NCI-H2171 (cell line): ENCODE data around the gene IFNAR1.
"Not testable (repeated sequence)": the region's sequence is repeated elsewhere in the genome, so short reads cannot be mapped to it uniquely, and the experiment has no call there.

Experiments used
- DNase-seq: peaks from one replicate; lab custom pipeline; 2025; lab: John Stamatoyannopoulos, UW

Gene IFNAR1

DNA sequence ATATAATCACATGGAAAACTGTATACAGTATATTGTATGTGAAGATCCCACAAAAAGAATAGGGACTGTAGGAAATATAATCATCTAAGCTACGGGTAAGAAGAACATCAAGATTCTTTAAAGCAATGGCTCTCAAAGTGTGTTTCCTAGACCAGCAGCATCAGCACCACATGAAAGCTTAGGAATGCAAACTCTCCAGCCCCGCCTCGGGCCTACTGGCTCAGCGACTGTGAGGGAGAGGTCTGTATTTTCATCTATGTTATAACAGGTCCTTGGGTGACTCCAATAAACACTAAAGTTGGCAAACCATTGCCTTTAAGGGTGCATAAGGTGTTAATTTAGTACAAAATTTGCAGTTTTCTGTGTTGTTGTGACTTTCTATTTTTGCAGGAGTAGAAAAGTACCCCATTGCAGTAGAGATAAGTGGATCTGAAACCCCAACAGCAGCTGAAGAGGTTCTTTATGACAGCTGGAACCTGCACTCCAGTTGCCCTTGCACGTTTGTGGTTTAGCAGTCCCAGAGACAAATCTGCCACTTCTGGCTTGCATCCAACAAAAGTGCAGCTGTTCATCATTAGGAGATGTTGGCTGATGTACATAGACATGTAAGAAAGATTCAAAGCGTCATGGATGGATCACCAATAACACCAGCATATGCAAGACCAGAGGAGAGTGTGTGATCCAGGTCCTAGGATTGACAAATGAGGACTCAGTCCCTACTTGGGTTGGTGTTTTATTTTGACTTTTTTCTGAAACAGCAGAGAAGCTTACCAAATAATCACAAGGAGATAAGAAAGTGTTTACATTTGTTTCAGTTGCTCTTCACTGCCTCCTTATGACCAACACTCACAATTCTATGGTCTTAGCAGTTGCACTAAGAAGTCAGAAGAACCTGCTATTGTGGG, 15.9 kb upstream of the IFNAR1 start:
- DNase-seq = peak; percentile 94

DNA sequence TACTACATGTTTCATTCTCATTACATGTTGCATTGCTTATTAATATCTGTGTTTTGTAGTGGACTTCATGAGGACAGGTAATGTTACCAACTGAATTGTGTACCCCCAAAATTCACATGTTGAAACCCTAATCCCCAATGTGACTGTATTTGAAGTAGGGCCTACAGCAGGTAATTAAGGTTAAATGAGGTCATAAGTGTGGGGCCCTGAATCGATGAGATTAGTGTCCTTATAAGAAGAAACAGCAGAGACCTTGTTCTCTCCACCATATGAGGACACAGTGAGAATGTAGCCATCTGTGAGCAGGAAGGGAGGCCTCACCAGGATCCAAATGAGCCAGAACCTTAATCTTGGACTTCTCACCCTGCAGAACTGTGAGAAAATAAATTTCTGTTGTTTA, 15.0 kb upstream of the IFNAR1 start:
- DNase-seq = no peak

DNA sequence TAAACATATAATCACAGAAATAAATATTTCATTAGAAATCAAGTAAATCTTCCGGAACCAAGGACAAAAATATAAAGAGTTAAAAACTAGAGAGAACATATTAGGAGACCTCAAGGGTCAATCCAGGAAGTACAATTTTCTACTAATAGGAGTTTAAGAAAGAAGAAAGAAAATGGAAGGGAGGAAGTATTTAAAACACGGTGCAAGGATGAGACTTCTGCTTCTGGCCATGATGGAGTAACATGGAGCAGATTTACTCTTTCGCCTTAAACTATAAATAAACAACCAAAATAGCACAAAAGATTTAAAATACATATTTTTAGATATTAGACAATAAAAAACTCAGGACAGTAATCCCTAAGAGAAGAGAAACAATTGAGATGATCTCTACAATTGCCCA, 12.6 kb upstream of the IFNAR1 start:
- DNase-seq = no peak

DNA sequence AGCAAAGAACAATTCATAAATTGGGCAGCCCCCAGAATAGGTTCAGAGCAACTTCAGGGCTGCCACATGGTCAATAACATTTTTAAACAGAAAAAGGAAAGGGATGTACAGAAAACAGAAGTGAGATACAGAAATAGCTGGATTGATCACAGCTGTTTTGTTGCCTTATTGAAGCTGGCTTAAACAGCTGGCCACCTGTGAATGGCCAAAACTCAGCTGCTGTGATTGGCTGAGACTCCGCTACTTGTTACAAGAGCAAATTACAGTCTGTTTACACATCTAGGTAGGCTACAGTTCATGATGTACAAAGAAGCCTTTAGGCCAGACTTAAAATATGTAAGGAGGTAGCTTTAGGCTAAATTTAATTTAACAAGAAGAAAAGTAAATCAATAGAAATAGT, 11.6 kb upstream of the IFNAR1 start:
- no peak for DNase-seq

DNA sequence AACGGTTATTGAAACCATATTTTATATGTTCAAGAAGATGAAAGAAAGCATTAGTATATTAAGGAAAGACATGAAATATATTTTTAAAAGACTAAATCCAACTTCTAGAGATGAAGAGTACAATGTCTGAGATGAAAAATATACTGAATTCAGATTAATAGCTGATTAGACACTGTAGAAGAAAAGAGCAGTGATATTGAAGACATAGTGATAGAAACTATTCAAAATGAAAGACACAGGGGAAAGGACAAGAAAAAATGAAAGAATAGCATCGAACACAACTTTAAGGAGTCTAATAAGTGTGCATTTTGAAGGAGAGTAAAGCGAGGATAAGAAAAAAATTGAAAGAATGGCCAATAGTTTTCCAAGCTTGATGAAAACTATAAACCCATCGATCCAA, 11.2 kb upstream of the IFNAR1 start:
- no peak for DNase-seq

DNA sequence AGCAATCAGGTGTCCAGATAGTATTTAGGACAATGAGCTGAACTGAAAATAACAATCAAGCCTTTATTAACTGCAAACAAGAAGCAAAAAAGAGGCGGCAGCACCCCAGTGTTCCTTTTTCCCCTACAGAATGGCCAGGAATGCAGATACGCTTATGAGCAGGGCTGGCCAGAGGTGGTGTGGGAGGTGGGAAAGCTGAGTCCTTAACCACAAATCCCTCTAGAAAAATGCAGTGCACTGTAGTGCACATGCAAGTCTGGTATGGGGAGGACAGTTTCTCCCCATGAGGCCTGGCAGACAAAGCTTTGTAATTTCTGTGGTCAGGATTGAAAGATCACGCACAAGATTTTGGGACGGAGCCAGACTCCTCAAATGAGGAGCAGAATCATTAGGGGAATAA, 10.7 kb upstream of the IFNAR1 start:
- DNase-seq = no peak

DNA sequence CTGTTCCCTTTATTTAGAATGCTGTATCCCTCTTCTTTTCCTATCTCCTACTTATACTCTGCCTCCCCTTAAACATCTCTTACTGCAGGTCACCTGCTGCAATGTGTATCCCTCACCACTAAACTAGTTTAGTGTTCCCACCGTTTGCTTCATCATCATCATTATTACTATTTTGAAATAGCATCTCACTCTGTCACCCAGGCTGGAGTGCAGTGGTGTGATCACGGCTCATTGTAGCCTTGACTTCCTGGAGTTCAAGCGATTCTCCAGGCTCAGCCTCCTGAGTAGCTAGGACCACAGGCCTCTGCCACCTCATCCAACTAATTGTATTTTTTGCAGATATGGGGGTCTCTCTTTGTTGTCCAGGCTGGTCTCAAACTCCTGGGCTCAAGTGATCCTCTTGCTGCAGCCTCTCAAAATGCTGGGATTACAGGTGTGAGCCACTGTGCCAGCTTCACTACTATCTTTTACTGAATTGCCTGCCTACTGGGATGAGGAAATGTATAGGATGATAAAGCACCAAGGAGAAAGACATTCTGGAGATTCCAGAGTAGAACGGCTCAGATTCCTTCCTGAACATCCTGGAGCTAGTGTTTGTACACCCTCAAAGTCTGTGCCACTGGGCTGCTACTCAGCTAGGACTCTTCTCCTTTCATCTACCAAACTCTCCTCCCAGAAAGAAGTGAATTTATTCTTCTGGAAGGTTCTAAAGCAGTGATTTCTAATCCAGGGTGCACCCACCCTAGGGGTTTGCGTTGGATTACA, 8.6 kb upstream of the IFNAR1 start:
- DNase-seq = no peak

DNA sequence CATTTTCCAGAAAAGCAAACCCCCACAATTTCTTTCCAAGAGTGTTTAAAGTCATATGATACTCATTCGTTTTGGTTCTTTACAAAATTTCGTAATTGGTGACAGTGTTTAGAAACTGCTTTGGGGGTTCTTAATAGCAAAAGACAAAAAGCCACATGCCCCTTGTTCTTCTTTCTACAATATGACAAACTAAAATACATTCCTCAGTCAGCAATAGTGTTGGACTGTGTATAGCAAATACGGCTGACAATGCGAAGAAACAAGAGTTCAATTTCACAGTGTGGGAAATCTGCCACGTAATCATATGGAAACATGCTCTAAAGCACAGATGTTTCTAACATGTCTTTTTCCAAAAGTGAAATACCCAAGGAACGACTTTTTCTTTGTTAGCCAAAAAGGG, 7.6 kb upstream of the IFNAR1 start:
- DNase-seq = no peak

DNA sequence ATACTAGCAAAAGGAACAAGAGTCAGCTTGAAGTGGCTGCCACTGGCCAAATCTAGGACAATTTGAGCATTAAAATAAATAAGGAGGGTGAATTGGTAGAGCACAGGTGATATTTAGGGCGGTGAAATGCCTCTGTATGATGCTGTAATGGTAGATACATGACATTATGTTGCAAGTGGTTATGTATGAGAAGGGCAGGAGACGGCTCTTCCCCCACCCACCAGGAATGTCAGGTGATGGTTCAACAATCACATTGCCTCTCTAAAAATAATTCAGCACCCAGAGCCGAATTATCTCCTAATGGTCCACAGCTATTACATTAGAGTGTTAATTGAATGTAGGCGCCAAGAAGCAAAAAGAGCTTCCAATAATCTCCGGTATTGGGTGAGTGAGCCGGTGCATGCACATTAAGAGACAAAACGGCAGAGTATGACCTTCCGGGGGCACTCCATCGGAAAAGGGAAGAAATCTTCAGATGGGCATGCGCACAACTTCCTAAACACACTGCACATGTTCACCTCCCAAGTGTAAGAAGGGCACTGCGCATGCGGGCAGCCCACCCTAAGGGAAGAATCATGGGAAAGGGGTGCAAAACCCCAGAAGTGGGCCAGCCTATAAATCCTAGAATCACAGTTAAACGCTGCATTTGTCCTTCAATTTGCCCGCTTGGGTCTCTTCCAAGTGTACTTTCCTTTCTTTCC, 6.8 kb upstream of the IFNAR1 start:
- no peak for DNase-seq

DNA sequence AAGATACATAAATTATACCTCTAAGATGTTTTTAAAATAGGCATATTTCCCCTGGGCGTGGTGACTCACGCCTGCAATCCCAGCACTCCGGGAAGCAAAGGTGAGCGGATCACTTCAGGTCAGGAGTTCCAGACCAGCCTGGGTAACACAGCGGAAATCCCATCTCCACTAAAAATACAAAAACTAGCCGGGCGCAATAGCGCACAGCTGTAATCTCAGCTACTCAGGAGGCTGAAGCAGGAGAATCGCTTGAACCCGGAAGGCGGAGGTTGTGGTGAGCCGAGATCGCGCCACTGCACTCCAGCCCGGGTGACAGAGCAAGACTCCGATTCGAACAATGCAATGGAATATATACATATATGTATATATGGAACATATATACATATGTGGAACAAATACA, 3.8 kb upstream of the IFNAR1 start:
- DNase-seq = not testable (repeated sequence)

DNA sequence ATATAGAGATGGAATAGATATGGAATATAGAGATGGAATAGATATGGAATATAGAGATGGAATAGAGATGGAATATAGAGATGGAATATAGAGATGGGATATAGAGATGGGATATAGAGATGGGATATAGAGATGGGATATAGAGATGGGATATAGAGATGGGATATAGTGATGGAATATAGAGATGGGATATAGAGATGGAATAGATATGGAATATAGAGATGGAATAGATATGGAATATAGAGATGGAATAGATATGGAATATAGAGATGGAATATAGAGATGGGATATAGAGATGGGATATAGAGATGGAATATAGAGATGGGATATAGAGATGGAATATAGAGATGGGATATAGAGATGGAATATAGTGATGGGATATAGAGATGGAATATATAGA, 1.2 kb upstream of the IFNAR1 start:
- DNase-seq = not testable (repeated sequence)

DNA sequence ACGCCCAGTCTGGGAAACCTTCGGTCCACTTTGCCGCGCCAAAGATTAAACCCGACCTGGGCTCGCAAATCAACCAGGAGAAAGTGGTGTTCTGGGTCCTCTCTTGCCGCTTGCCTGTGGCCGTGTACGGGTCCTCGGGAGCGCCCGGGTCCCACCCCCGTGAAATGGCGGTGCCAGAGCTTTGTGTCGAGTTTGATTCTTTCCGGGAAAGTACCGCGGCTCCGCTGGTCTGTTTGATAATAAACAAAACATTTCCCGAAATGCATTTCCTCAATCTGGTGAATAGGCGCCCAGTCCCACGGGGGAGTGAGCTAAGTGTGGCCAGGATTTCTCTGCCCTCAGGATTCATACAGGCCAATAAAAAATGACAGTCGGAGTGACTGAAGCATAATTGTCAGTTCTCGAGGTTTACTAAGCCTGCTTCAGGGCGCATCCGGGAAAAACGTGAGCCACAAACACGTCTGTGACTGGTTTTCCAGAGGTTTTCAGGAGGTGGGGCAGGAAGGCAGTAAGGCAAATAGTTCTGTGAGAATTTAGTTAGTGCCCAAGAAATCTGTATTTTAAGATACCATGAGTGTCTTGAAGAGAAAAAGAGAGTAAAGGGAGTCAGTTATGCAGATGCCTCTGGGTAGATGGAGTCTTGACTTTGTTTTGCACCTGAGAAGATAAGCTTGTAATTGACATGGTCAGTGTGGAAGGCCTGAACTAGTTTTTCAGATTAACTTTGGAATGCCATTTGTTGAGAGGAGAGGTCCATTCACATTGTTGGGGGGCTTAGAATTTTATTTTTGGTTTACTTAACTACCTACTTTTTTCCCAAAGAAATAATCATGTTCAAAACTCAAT, 675 bp downstream of the IFNAR1 start:
- DNase-seq = peak; percentile 35

DNA sequence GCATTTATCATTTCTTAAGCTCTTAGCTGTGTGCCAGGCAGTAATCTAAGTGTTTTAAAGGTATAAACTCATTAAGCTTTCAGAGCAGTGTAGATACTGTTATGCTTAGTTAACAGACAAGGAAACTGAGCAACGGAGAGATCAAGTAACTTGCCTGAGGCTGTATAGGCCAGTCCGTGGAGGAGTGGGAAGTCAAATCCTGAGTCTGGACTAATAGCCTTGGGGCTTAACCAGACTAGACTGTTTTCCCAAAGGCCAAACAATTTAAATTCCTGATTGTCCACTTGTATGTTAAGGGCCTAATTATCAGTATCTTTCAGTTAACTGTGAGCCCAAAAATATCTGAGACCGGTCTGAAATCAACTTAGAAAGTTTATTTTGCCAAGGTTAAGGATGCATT, 2.6 kb downstream of the IFNAR1 start:
- no peak for DNase-seq

DNA sequence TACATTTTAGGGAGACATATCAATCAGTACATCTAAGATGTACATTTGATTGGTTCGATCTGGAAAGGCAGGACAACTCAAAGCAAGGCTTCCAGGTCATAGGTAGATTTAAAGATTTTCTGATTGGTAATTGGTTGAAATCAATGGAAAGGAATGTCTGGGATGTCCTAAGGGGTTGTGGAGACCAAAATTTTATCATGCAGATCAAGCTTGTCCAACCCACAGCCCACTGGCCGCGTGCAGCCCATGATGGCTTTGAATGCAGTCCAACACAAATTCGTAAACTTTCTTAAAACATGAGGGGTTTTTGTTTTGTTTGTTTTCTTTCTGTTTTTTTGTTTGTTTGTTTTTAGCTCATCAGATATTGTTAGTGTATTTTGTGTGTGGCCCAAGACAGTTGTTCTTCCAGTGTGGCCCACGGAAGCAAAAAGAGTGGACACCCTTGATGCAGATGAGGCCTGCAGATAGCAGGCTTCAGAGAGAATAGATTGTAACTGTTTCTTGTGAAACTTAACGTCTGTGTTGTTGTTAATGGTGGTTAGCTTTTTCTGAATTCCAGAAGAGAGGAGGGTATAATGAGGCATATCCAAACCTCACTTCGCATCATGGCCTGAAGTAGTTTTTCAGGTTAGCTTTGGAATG, 3.1 kb downstream of the IFNAR1 start:
- no peak for DNase-seq

DNA sequence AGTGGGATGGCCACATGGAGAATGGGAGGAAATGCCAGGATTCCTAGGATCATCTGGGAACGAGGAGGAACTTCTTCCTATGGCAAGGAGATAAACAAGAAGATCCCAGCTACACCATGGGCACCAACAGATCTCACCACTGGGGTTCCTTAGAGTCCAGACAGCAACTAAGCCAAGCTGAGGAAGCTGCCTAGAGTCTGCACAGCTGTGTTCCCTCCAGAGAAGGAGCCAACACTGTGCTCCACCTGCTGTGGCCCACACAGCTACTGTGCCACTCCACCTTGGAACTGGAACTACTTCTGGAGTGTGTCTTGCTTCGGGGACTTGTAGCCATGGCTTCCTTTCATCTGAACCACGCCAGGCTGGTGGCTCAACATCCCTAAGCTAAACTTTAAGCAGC, 6.0 kb downstream of the IFNAR1 start:
- DNase-seq = no peak

DNA sequence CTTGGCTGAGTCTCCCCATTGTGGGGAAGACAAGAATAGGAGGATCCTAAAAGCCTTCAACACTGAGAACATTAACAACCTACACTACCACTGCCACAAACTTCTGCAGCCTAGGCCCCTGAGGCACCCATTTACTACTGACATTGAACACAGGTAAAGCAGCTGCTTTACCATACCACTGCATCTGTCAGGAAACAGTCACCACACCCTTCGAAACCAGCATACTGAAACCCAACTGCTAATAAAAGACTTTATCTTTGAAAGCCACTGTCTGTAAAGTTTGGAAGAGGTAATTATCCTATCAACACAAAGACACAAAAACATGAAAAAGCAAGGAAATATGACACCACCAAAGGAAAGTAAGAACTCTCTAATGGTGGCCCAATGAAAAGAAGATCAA, 7.4 kb downstream of the IFNAR1 start:
- DNase-seq = no peak

DNA sequence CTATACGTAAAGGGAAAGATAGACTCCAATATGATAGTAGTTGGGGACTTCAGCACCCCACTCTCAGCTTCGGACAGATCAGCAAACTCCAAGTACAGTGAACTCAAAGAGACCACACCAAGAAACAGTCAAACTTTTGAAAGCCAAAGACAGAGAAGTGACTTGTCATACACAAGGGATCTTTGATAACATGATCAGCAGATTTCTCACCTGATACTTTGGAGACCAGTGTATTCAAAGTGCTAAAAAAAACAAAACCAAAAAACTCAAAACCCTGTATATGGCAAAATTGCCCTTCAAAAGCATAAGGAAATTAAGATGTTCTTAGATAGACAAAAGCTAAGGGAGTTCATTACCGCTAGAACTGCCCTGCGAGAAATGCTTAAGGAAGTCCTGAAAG, 9.4 kb downstream of the IFNAR1 start:
- no peak for DNase-seq

DNA sequence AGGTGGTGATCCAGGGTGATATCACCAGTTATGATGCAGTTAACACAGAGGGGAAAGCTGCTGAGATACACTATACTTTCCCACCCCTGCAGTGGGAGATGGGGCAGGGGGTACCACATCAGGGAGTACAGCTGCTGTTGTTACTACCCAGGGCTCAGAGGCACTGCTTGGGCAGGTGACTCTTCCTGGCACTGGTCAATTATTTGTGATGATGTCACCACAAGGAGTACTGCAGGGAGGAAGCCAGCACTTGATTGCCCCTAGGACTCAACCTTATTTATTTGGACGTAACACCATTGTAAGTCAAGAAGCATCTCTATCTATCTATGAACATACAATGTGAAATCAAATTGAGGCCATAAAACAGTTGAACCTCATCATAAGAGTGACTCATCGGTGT, 10.1 kb downstream of the IFNAR1 start:
- no peak for DNase-seq

DNA sequence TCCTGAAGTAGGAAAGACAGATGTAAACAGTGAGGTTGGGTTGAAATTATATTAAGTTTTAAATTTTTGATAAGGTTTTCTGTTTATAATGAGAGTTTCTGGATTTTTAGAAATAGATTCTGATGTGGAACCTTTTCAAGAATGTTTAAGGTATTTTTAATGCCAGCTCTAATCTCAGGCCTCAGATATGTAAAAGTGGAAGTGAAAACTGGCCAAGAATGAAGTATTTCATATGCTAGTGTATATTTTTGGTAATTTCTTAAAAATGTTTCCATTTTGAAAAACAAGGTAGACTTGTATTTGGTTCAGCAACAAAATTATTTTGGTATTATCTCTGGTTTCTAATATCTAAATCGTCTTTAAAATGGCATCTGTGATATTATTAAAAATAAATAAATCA, 14.4 kb downstream of the IFNAR1 start:
- no peak for DNase-seq

DNA sequence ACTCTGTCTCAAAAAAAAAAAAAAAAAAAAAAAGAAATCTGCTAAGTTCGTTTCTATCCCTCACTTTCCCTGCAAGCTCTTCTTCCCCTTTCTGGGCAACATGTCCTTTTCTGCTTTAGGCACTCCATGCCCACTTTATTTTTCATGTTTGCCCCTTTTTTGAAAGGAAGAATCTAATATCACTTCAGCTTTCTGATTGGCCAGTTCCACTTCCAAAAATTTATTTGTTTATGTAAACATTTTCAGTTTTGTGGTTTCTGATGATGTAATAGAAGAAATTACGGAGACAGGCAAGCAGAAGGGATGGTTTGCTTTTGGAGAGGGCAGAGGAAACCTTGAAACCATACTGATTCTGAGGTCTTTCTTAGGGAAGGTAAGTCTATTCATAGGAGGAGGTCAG, 15.1 kb downstream of the IFNAR1 start:
- no peak for DNase-seq

DNA sequence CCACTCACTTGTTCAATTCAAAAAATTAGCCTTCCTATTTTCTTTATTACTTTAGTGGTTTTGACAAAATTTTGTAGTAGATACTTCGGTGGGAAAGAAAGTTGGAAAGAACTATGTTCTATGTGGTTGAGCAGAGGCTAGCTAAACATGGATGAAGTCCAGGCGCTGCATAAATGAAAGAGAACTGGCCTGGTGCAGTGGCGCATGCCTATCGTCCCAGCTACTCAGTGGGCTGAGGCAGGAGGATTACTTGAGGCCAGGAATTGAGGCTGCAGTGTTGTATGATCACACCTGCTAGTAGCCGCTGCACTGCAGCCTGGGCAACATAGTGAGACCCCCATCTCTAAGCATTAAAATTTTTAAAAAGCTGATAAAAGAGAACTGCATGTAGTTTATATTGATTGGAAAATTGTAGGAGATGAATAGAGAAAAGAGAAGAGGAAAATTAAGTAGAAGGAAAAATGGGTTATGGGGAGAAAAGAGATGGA, 21.0 kb downstream of the IFNAR1 start:
- DNase-seq = no peak
